GM12873 (cell line): Measurements from ENCODE around the gene RTP3.

Experiments used
- CTCF ChIP-seq: IDR thresholded peaks from 2 replicates; pipeline ENCODE4 v1.5.1; 2012; ENCODE audit warnings: low read depth, mild to moderate bottlenecking, moderate library complexity, low read length, control low read depth; ENCODE audit not compliant: insufficient read depth; ENCODE audit errors: missing control alignments

The RTP3 gene

GRCh38 chr3:46480491-46481195 lies 17.1 kb upstream of the RTP3 start:
- TF ChIP-seq CTCF = no peak

GRCh38 chr3:46481636-46482035 lies 16.1 kb upstream of the RTP3 start:
- TF ChIP-seq CTCF = no peak

GRCh38 chr3:46482632-46483350 lies 15.0 kb upstream of the RTP3 start:
- no peak for TF ChIP-seq CTCF

- peak; percentile 18 for TF ChIP-seq CTCF
These were observed 14.0 kb upstream of the RTP3 start for GRCh38 chr3:46483825-46484224.

GRCh38 chr3:46484388-46484787 lies 13.4 kb upstream of the RTP3 start:
- no peak for TF ChIP-seq CTCF

- TF ChIP-seq CTCF = no peak
These were observed 12.6 kb upstream of the RTP3 start for GRCh38 chr3:46484911-46485778.

GRCh38 chr3:46485779-46486175 lies 12.0 kb upstream of the RTP3 start:
- no peak for TF ChIP-seq CTCF
